GM12878 (cell line): Measurements from ENCODE around the gene GPRIN1.

ENCODE experiments used
- ESRRA ChIP-seq: IDR thresholded peaks from 2 replicates; pipeline ENCODE4 v1.6.1; 2012; ENCODE audit warnings: mild to moderate bottlenecking, low read length, improper control_type of control experiment
- HCFC1 ChIP-seq: fragments of 150-350 bp; IDR thresholded peaks from 2 replicates; pipeline ENCODE4 v1.6.1; 2014; ENCODE audit warnings: low read length
- NR2C2 ChIP-seq: IDR thresholded peaks from 2 replicates; pipeline ENCODE4 v1.6.1; 2011; ENCODE audit warnings: borderline replicate concordance, low read depth; ENCODE audit not compliant: control insufficient read depth, insufficient read length
- ZNF217 ChIP-seq: fragments of 450-650 bp; IDR thresholded peaks from 2 replicates; pipeline ENCODE4 v1.6.1; 2017; ENCODE audit warnings: antibody characterized with exemption, mild to moderate bottlenecking
- TF ChIP-seq, protein P1 (sequence below): IDR thresholded peaks from 2 replicates; pipeline ENCODE4 v1.6.1; 2011; ENCODE audit warnings: low read depth, mild to moderate bottlenecking, low read length, moderate library complexity, borderline replicate concordance; ENCODE audit errors: extremely low read depth
- TF ChIP-seq, protein P2 (sequence below): fragments of 450-650 bp; formaldehyde crosslinking; IDR thresholded peaks from 2 replicates; pipeline ENCODE4 v1.4.0; 2020; ENCODE audit warnings: mild to moderate bottlenecking, moderate library complexity
- TF ChIP-seq, protein P3 (sequence below), 3 experiments: IDR thresholded peaks in 2 of 3; conservative IDR thresholded peaks in 1 of 3; 2 replicates each; pipeline ENCODE4 v1.5.1; 2011; ENCODE audit warnings: low read depth in 3 of 3, low read length in 3 of 3, mild to moderate bottlenecking in 3 of 3, control low read depth in 2 of 3, moderate library complexity in 2 of 3, inconsistent platforms in 1 of 3, mixed read lengths in 1 of 3; ENCODE audit not compliant: control insufficient read depth in 2 of 3, insufficient read depth in 1 of 3; ENCODE audit errors: extremely low read depth in 1 of 3
- TF ChIP-seq, protein P4 (sequence below): IDR thresholded peaks from 2 replicates; pipeline ENCODE4 v1.6.1; 2012; ENCODE audit warnings: mild to moderate bottlenecking, low read depth, low read length

DNA sequence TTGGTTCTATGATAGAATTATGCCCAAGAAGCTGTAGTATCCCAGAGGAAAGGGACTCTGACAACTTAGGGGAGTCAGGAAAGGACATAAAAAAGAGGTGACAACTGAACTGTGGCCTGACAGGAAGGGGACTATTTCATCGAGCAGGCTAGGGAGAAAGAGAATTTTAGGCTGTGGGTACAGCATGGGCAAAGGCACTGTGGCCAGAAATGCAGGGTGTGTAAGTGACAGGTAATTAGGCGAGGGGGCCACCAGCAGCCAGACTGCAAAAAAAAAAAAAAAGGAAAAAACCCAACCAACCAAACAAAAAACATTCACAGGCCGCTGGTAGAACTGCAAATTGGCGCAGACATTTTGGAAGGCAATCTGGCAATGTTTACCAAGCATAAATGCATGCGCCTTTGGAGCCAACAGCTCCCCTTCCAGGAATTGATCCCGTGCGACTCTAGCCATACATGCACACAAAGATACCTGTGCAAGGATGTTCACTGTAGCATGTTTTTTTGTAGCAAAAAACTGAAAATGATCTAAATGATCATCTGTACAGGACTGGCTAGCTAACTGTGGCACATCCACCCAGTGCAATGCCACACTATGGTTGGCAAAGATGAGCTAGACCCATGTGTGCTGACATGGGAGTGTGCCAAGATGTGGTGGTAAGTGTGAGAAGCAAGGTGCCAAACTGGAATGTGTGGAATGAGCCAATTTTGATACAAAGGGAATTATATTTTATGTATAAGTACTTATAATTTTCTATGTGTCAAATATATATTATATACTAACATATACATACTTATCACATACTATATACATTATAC is 21.6 kb upstream of the GPRIN1 start:
- TF ChIP-seq, protein P1, sequence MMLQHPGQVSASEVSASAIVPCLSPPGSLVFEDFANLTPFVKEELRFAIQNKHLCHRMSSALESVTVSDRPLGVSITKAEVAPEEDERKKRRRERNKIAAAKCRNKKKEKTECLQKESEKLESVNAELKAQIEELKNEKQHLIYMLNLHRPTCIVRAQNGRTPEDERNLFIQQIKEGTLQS, result no peak
- TF ChIP-seq ZNF217 (no peak), HCFC1 (no peak), NR2C2 (no peak), ESRRA (no peak)
- TF ChIP-seq, protein P2, sequence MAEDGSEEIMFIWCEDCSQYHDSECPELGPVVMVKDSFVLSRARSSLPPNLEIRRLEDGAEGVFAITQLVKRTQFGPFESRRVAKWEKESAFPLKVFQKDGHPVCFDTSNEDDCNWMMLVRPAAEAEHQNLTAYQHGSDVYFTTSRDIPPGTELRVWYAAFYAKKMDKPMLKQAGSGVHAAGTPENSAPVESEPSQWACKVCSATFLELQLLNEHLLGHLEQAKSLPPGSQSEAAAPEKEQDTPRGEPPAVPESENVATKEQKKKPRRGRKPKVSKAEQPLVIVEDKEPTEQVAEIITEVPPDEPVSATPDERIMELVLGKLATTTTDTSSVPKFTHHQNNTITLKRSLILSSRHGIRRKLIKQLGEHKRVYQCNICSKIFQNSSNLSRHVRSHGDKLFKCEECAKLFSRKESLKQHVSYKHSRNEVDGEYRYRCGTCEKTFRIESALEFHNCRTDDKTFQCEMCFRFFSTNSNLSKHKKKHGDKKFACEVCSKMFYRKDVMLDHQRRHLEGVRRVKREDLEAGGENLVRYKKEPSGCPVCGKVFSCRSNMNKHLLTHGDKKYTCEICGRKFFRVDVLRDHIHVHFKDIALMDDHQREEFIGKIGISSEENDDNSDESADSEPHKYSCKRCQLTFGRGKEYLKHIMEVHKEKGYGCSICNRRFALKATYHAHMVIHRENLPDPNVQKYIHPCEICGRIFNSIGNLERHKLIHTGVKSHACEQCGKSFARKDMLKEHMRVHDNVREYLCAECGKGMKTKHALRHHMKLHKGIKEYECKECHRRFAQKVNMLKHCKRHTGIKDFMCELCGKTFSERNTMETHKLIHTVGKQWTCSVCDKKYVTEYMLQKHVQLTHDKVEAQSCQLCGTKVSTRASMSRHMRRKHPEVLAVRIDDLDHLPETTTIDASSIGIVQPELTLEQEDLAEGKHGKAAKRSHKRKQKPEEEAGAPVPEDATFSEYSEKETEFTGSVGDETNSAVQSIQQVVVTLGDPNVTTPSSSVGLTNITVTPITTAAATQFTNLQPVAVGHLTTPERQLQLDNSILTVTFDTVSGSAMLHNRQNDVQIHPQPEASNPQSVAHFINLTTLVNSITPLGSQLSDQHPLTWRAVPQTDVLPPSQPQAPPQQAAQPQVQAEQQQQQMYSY, result no peak
- TF ChIP-seq, protein P3, sequence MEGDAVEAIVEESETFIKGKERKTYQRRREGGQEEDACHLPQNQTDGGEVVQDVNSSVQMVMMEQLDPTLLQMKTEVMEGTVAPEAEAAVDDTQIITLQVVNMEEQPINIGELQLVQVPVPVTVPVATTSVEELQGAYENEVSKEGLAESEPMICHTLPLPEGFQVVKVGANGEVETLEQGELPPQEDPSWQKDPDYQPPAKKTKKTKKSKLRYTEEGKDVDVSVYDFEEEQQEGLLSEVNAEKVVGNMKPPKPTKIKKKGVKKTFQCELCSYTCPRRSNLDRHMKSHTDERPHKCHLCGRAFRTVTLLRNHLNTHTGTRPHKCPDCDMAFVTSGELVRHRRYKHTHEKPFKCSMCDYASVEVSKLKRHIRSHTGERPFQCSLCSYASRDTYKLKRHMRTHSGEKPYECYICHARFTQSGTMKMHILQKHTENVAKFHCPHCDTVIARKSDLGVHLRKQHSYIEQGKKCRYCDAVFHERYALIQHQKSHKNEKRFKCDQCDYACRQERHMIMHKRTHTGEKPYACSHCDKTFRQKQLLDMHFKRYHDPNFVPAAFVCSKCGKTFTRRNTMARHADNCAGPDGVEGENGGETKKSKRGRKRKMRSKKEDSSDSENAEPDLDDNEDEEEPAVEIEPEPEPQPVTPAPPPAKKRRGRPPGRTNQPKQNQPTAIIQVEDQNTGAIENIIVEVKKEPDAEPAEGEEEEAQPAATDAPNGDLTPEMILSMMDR (IDR thresholded peaks at IDR 0.05 in 2 of 3, conservative IDR thresholded peaks at IDR 0.05 in 1 of 3; ENCODE audit: control insufficient read depth in 2 of 3, extremely low read depth in 1 of 3, insufficient read depth in 1 of 3, low read depth in 3 of 3, low read length in 3 of 3), result no peak
- TF ChIP-seq, protein P4, sequence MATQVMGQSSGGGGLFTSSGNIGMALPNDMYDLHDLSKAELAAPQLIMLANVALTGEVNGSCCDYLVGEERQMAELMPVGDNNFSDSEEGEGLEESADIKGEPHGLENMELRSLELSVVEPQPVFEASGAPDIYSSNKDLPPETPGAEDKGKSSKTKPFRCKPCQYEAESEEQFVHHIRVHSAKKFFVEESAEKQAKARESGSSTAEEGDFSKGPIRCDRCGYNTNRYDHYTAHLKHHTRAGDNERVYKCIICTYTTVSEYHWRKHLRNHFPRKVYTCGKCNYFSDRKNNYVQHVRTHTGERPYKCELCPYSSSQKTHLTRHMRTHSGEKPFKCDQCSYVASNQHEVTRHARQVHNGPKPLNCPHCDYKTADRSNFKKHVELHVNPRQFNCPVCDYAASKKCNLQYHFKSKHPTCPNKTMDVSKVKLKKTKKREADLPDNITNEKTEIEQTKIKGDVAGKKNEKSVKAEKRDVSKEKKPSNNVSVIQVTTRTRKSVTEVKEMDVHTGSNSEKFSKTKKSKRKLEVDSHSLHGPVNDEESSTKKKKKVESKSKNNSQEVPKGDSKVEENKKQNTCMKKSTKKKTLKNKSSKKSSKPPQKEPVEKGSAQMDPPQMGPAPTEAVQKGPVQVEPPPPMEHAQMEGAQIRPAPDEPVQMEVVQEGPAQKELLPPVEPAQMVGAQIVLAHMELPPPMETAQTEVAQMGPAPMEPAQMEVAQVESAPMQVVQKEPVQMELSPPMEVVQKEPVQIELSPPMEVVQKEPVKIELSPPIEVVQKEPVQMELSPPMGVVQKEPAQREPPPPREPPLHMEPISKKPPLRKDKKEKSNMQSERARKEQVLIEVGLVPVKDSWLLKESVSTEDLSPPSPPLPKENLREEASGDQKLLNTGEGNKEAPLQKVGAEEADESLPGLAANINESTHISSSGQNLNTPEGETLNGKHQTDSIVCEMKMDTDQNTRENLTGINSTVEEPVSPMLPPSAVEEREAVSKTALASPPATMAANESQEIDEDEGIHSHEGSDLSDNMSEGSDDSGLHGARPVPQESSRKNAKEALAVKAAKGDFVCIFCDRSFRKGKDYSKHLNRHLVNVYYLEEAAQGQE, result no peak
